T-helper 9 cell (primary cell): ENCODE results near the gene OR8D2.

Experiments
- DNase-seq: peaks from one replicate; pipeline ENCODE4 v3.0.0-alpha.2; 2020
- total RNA-seq, 2 donors: gene quantifications; one replicate each; lab custom pipeline; 2026; lab: John Stamatoyannopoulos, UW

The OR8D2 gene
- 0 reads per million in 2 donors for total RNA-seq

GRCh38 chr11:124320097-124320496 lies at the start of gene OR8D2:
Gene OR8D2 (minus strand): TSS chr11:124320197. CDS start chr11:124320197, 0 bp downstream.
- no peak for DNase-seq

GRCh38 chr11:124359566-124359965 lies 39.6 kb upstream of the OR8D2 start:
- no peak for DNase-seq

DNA sequence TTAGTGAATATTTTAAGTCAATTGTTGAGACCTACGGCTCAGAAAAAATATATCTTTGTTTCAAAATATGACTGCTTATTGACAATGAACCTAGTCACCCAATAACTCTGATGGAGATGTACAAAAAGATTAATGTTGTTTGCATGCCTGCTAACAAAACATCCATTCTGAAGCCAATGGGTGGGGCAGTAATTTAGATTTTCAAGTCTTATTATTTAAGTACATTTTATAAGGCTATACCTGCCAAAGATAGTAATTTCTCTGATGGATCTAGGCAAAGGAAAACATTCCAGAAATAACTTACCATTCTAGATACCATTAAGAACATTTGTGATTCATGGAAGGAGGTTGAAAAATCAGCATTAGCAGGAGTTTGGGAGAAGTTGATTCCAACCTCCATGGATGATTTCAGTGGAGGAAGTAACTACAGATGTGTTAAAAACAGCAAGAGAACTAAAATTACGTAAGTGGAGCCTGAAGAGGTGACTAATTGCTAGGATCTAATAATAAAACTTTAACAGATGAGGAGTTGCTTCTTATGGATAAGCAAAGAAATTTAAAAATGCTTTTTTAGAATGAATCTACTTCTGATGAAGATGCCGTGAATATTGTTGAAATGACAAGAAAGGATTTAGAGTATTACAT lies 26.4 kb upstream of the OR8D2 start:
- DNase-seq, result no peak

- DNase-seq, result no peak
Observed at GRCh38 chr11:124344346-124344745, 24.3 kb upstream of the OR8D2 start.

DNA sequence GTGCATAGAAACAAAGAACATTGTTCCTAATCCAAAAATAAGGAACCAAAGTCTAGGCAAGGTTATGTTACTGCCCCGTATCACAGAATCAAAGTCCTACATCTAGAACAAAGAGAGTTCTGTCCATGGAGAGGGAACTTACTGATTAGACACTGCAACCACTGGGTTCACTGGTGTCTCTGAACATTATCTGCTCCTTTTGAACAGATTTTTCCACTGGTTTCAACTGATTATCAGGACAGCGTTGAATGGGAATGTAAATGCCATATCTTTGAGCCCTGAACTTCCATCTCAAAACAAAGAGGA lies 20.1 kb upstream of the OR8D2 start:
- DNase-seq, result no peak

DNA sequence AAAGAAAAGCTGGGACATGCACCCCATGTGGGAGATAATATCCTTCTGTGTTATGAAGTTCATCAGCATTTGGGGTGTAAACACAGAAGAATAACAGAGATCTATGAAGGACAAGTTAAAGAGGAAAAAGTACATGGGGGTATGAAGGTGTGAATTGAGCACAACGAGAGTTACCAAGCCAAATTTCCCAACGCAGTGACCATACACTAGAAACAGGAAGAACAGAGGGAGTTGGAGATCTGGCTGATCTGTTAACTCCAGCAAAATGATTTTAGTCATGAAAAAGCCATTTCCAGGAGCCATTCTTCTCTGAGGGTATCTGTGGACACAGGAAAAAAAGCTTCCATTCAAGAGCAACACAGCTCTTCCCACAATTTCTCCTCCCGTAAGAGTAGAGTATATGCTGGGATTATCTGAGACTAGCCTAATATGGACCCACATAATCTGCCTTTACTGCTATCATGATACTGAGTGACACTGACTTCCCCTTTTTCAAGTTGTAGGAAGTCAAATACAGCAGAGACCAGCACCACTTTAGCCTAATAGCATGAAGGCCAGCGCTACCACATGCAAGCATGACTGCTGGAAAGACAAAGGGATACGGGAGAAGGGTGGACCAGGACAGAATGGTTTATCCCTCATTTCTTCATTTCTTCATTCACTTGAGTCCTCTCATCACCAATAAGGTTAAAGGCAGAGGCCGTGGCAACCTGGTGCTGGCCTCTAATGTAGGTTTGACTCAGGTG lies 19.6 kb upstream of the OR8D2 start:
- DNase-seq, result no peak

DNA sequence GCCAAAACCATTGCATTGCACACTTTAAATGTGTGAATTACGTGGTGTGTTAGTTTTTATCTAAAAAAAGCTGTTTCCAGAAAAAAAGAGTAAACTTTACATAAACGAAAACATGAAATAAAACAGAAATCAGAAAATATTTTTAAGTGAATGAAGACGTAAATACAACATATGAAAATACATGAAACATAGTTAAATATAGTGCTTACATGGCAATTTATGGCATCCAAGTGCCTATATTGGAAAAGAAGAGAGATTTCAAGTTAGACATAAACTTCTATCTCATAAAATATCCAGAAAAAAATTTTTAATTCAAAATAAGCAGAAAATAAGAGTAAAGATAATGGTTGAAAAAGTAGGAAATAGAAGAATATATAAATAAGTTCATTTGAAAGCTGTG lies 11.9 kb upstream of the OR8D2 start:
- no peak for DNase-seq

DNA sequence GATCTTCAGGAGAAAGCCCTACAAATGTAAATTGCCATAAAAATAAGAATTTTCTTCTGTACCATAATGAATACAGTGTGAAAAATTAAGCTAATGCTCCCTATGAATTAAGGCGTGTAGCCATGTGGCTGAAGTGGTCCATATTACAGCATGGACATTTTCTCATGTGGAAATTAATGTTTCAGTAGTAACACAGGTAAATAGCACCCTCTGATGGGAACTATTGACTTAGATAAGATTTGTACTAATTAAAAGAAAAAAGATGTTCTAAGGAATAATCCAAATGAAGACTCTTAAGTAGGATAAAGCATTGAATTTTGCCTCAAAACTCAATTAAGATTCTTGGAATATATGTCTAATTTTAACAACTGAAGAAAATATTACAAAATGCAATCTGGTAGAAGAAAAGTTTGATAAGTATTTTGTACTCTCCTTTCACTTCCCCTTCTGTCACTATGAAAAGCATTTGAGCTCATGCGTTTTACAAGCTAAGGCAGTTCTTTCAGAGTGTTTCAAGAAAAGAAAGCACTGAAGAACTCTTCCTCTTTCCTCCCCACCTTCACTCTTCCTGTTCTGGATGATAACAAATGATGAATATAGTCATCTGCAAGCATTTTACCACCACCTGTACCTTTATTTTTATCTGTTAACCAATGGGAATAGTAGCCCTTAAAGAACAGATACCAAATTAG lies 9.9 kb upstream of the OR8D2 start:
- no peak for DNase-seq

GRCh38 chr11:124327775-124328174 lies 7.8 kb upstream of the OR8D2 start:
- no peak for DNase-seq

DNA sequence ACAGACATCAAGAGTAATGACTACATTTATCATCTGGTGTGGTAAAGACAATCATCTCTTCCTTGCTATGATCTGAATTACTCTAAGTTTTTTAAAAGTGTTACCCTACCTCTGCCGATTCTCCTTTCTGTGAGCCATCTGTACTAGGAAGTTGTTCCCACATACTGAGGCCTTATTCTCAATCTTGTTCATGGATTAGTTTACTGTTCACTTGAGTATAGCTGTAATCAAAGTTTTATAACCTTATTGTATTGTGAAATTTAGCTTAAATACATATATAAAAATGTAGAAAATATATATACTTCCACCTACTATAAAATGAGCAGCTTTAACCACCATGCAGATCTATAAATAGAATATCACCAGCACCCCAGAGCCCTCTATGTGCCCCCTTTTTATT lies 2.4 kb upstream of the OR8D2 start:
- DNase-seq, result no peak

DNA sequence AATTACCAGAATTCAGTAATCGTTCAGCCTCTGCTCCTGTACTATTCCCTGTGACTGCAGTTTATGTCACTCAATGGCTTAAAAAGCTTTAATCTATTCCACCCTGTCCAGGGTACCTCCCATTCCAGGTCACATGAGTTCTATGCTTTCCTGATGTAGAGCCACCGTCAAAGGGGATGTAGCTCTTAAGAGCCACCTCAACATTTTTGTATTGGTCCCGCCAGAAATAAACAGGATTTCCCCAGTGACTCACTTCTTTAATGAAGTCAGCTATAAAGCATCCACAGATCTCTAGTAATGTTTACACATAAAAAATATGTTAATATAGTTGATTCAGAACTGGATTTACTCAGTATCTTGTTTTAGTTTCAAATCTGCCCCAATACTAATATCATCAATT lies 4.9 kb downstream of the OR8D2 start:
- DNase-seq, result no peak

DNA sequence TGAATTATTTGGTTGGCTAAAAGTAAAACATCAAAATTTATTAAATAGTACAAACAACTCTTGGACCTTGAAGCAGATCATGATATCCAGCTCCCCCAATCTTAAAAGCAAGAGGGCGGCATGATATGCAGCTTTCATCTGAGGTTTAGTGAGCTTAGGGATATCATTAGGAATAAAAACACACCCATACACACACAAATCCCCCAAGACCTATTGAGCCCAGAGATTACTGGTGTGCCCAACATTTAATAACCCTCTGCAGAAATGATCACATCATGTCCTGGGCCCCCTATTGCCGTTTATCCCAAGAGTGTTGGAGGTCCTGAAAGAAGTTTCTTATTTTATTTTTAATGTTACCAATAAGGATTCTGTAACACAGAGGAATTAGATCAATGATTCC lies 6.1 kb downstream of the OR8D2 start, which contains the start of gene OR8D1:
Gene OR8D1, minus strand, starts transcription at position 101 of the 400 bp plus-strand sequence. CDS start 3,183 bp downstream, outside the sequence.
- DNase-seq, result no peak

DNA sequence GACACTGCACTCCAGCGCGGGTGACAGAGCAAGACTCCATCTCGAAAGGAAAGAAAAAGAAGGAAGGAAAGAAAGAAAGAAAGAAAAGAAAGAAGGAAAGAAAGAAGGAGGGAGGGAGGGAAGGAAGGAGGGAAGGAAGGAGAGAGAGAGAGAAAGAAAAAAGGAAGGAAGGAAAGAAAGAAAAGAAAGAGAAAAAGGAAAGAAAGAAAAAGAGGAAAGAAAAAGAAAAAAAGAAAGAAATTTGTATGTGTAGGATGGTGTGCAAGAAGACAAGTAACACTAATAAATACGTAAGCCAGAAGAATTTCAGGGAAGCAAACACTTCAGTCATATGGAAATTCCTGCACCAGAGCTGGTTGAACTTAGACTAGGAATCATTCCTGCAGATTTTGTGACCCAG lies 6.9 kb downstream of the OR8D2 start:
- DNase-seq, result no peak

- DNase-seq, result no peak
Observed at GRCh38 chr11:124311670-124312069, 8.3 kb downstream of the OR8D2 start.

- DNase-seq, result no peak
Observed at GRCh38 chr11:124311269-124311668, 8.7 kb downstream of the OR8D2 start.

DNA sequence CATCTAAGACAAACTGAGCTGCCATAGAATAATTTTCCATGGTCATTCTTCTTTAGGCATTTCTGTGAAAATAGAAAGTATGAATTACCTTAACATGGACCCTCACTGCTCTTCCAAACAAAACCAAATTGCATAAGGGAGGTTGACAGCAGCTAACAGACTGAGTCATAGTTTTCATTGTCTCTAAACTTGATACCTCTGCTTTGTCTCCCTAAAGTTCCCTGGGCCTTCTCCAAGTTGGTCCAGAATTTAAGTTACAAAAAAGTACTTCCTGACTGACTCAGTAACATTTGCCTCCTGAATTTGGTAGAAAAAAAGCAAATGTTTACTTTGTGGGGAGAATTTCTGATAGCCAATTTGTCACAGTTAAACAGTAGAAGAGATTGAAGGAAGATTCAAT lies 9.3 kb downstream of the OR8D2 start:
- no peak for DNase-seq

GRCh38 chr11:124307093-124307492 lies 12.9 kb downstream of the OR8D2 start:
- no peak for DNase-seq

DNA sequence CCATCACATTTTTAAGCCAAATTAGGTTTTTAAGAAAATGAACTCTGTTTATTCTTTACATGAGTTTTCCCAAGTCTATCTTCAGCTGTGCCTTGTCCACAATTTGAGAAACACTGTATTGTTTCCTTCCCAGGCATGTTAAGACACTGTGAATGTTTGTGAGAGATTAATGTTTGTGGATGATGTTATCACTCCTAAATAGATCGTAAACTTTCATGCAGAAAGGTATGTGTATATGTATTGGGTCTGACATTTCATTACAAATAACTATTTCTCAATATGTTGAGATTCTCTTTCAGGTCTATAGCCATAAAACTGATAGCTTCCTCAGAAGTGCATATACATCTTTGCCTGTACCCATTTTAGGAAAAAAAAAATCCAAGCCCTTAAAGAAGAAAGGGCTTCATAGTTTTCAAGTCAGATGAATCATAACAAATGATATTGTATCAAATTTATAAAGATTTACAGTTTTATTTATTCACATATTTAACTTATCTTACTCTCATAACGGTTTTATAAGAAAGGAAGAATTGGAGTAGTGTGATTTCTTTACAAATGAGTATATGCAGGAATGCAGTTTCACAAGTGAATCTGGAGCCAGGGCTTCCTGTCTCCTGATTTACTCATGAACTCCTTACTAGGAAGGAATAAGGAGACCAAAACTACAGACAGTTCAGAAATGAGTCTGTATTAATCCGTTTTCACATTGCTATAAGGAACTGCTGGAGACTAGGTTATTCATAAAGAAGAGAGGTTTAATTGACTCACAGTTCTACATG lies 17.5 kb downstream of the OR8D2 start:
- no peak for DNase-seq

GRCh38 chr11:124301548-124301947 lies 18.4 kb downstream of the OR8D2 start:
- no peak for DNase-seq

DNA sequence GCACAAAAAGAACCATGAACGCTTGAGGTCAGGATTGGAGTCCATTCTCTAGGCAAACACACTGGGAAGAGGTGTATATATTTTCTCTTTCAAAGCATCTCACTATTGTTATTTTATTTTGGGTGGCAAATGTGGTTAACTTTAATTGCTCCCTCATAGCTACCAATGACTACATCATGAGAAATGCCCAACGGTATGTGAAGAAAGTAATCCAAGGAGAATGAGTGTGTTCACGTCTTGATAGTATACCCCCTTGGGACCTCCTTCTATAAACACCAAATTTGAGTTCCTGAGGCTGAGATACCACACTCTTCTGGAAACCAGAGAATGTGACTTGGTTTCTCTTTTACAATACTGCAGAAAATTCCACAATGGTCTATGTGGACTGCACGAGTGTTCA lies 22.1 kb downstream of the OR8D2 start:
- no peak for DNase-seq

DNA sequence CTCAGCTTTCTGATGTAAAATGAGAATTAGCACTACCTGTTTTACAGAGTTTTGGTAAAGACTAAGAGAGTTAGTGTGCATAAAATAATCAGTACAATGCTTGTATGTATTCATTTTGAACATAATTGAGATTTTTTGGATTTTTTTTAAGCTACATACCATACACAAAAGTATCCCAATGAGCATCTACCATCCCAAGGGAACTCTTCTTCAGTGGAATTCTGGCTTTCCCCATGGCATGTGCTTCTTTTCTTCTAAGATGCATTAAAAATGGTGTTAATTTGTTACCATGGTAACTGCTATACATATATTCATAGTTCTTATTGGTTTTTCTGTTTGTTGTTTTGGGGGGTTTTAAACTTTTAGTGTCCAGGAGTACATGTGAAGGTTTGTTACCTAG lies 24.0 kb downstream of the OR8D2 start:
- no peak for DNase-seq

GRCh38 chr11:124294687-124295086 lies 25.3 kb downstream of the OR8D2 start:
- DNase-seq, result no peak
